ENCODE measurements around the gene METRN. TPM values are rescaled to one million over a fixed set of nuclear protein-coding genes. Genes with fewer than 3 reads are reported as not detected.
A peak's percentile ranks its signal among the peaks of the same experiment; 100 is the strongest.

The METRN gene
- 1 to 10 TPM; 4.8 to 5.1 (median 5.0) TPM for total RNA-seq
- 1 to 10 TPM; 3.7 to 4.5 TPM for polyA plus RNA-seq
- total RNA-seq: 2.7 reads per million, percentile 14 among the genes with 10 or more reads in this experiment

GRCh38 chr16:714558-715476 is at the start of gene METRN:
Gene METRN (plus strand): TSS chr16:715118. CDS start chr16:715290, 172 bp downstream.
- peaks cover 0 to 4% of the 10 kb centered on the region in 2 donors for H3K27me3 ChIP-seq (ENCODE audit: control insufficient read depth in 2 of 2, insufficient read depth in 2 of 2, low read length in 2 of 2)
- DNase-seq: peak; percentile 67 to 97 (median 82)
- H3K36me3 Mint-ChIP-seq: no peaks in the 10 kb centered on the region
- no peak within 1 kb of the TSS for H3K27ac ChIP-seq (ENCODE audit: low read depth, low read length)
- CTCF ChIA-PET: interaction anchor here (0.7 kb wide), 1 partner anchor 18 kb away, joined by 3 read pairs; no protein-coding TSS in a partner anchor
- intact Hi-C loops (cut with micrococcal nuclease): loop anchor here in 1 of 2 donors (1.0 to 10.0 kb wide), 4 partner anchors 12 to 260 kb away; partner anchors contain the start of genes HAGHL and LMF1
- no peaks in the 10 kb centered on the region for H3K36me3 ChIP-seq (ENCODE audit: control insufficient read depth in 2 of 3, insufficient read depth in 3 of 3, low read length in 3 of 3)
- H3K4me3 Mint-ChIP-seq: peak within 1 kb of the TSS in 9 of 10 donors; percentile 27 to 81 (median 61)
- no peaks in the 10 kb centered on the region for H3K9me3 ChIP-seq (ENCODE audit: control insufficient read depth in 2 of 3, low read length in 3 of 3)
- H3K9me3 Mint-ChIP-seq: no peaks in the 10 kb centered on the region
- ATAC-seq: peak; percentile 95
- peak within 1 kb of the TSS in 1 of 9 donors; percentile 11 for H3K27ac Mint-ChIP-seq
- H3K4me3 ChIP-seq (ENCODE audit: low read length): peak within 1 kb of the TSS; percentile 30
- H3K4me1 ChIP-seq (ENCODE audit: control insufficient read depth in 2 of 2, insufficient read depth in 2 of 2, low read length in 2 of 2): peaks cover 5 to 7% of the 10 kb centered on the region in 2 donors
- peaks cover 0 to 17% (median 12%) of the 10 kb centered on the region in 7 donors for H3K4me1 Mint-ChIP-seq
- H3K27me3 Mint-ChIP-seq: peaks cover 0 to 28% (median 5%) of the 10 kb centered on the region in 5 donors
- POLR2A ChIA-PET: interaction anchor here (0.6 to 1.7 kb wide), 7 partner anchors 19 to 74 kb away, joined by 3 to 7 read pairs (median 4); partner anchors contain the start of genes CHTF18 and WDR24

- Histone ChIP-seq H3K27me3 (ENCODE audit: control insufficient read depth in 2 of 2, insufficient read depth in 2 of 2, low read length in 2 of 2) (no peaks in the 10 kb centered on the region), H3K36me3 (ENCODE audit: control insufficient read depth in 2 of 3, insufficient read depth in 3 of 3, low read length in 3 of 3) (peaks cover 0 to 26% (median 3%) of the 10 kb centered on the region in 3 experiments), H3K27ac (ENCODE audit: low read depth, low read length) (no peak overlapping the region), H3K4me3 (ENCODE audit: low read length) (no peak overlapping the region), H3K4me1 (ENCODE audit: control insufficient read depth in 2 of 2, insufficient read depth in 2 of 2, low read length in 2 of 2) (peaks cover 9 to 13% of the 10 kb centered on the region in 2 donors), H3K9me3 (ENCODE audit: control insufficient read depth in 2 of 3, low read length in 3 of 3) (no peaks in the 10 kb centered on the region)
- H3K9me3 Mint-ChIP-seq: no peaks in the 10 kb centered on the region
- ChIA-PET POLR2A (interaction anchor here (1.1 to 3.5 kb wide), 4 partner anchors 12 to 29 kb away, joined by 3 to 18 read pairs (median 9); no protein-coding TSS in a partner anchor), CTCF (interaction anchor here (1.2 kb wide), 1 partner anchor 18 kb away, joined by 4 read pairs; the partner anchor contains the start of gene JMJD8)
- DNase-seq (no peak), ATAC-seq (no peak)
- intact Hi-C loops (cut with micrococcal nuclease): no loop called here
- peaks cover 0 to 5% (median 3%) of the 10 kb centered on the region in 5 donors for H3K36me3 Mint-ChIP-seq
- no peaks in the 10 kb centered on the region for H3K27me3 Mint-ChIP-seq
- H3K27ac Mint-ChIP-seq: no peak overlapping the region
- peak overlapping the region in 2 of 10 donors; percentile 78 to 81 for H3K4me3 Mint-ChIP-seq
- H3K4me1 Mint-ChIP-seq: peaks cover 0 to 10% (median 7%) of the 10 kb centered on the region in 7 donors
These were observed 48.3 kb upstream of the METRN start for GRCh38 chr16:666572-666971.

- no peaks in the 10 kb centered on the region for H3K27me3 ChIP-seq (ENCODE audit: control insufficient read depth in 2 of 2, insufficient read depth in 2 of 2, low read length in 2 of 2)
- H3K4me1 ChIP-seq (ENCODE audit: control insufficient read depth in 2 of 2, insufficient read depth in 2 of 2, low read length in 2 of 2): peaks cover 9 to 12% of the 10 kb centered on the region in 2 donors
- ATAC-seq: no peak
- H3K36me3 ChIP-seq (ENCODE audit: control insufficient read depth in 2 of 3, insufficient read depth in 3 of 3, low read length in 3 of 3): peaks cover 0 to 33% (median 3%) of the 10 kb centered on the region in 3 experiments
- DNase-seq: no peak
- Mint-ChIP-seq H3K36me3 (peaks cover 0 to 5% (median 3%) of the 10 kb centered on the region in 5 donors), H3K4me3 (peak overlapping the region; percentile 68 to 84 (median 78)), H3K27ac (peak overlapping the region in 7 of 9 donors; percentile 61 to 93 (median 86)), H3K9me3 (no peaks in the 10 kb centered on the region), H3K27me3 (no peaks in the 10 kb centered on the region), H3K4me1 (peaks cover 0 to 10% (median 6%) of the 10 kb centered on the region in 7 donors)
- intact Hi-C loops (cut with micrococcal nuclease): no loop called here
- no peaks in the 10 kb centered on the region for H3K9me3 ChIP-seq (ENCODE audit: control insufficient read depth in 2 of 3, low read length in 3 of 3)
- ChIA-PET CTCF (interaction anchor here (0.6 to 1.3 kb wide), 4 partner anchors 12 to 29 kb away, joined by 3 to 4 read pairs (median 4); partner anchors contain the start of gene JMJD8), POLR2A (interaction anchor here (0.7 to 5.3 kb wide), 10 partner anchors 9 to 98 kb away, joined by 3 to 33 read pairs (median 7); partner anchors contain the start of genes JMJD8, METTL26, STUB1 and WDR24)
- H3K27ac ChIP-seq (ENCODE audit: low read depth, low read length): peak overlapping the region; percentile 75
- peak overlapping the region; percentile 42 for H3K4me3 ChIP-seq (ENCODE audit: low read length)
These were observed 47.7 kb upstream of the METRN start for GRCh38 chr16:667113-667779.

- Mint-ChIP-seq H3K27me3 (no peaks in the 10 kb centered on the region), H3K36me3 (peaks cover 0 to 7% (median 3%) of the 10 kb centered on the region in 5 donors), H3K9me3 (no peaks in the 10 kb centered on the region), H3K27ac (peak within 1 kb of the TSS in 8 of 9 donors; percentile 61 to 93 (median 86)), H3K4me3 (peak within 1 kb of the TSS; percentile 71 to 84 (median 80)), H3K4me1 (peaks cover 0 to 10% (median 6%) of the 10 kb centered on the region in 7 donors)
- no peaks in the 10 kb centered on the region for H3K9me3 ChIP-seq (ENCODE audit: control insufficient read depth in 2 of 3, low read length in 3 of 3)
- H3K36me3 ChIP-seq (ENCODE audit: control insufficient read depth in 2 of 3, insufficient read depth in 3 of 3, low read length in 3 of 3): peaks cover 0 to 40% (median 3%) of the 10 kb centered on the region in 3 experiments
- peak within 1 kb of the TSS; percentile 75 for H3K27ac ChIP-seq (ENCODE audit: low read depth, low read length)
- CTCF ChIA-PET: interaction anchor here (0.6 to 1.3 kb wide), 4 partner anchors 11 to 30 kb away, joined by 3 to 4 read pairs (median 4); partner anchors contain the start of gene JMJD8
- peak; percentile 99 for ATAC-seq
- peak; percentile 73 to 99 (median 87) for DNase-seq
- intact Hi-C loops (cut with micrococcal nuclease): loop anchor here (1.0 to 2.0 kb wide), 7 partner anchors 11 to 32 kb away; partner anchors contain the start of genes JMJD8 (in 2 of the 2), METTL26 (in 2 of the 2), WDR24 (in 1 of the 2) and WDR90 (in 1 of the 2)
- H3K4me1 ChIP-seq (ENCODE audit: control insufficient read depth in 2 of 2, insufficient read depth in 2 of 2, low read length in 2 of 2): peaks cover 9 to 12% of the 10 kb centered on the region in 2 donors
- no peaks in the 10 kb centered on the region for H3K27me3 ChIP-seq (ENCODE audit: control insufficient read depth in 2 of 2, insufficient read depth in 2 of 2, low read length in 2 of 2)
- POLR2A ChIA-PET: interaction anchor here (0.6 to 5.3 kb wide), 12 partner anchors 9 to 144 kb away, joined by 3 to 33 read pairs (median 6); partner anchors contain the start of genes JMJD8, METTL26, STUB1 and WDR24
- H3K4me3 ChIP-seq (ENCODE audit: low read length): peak within 1 kb of the TSS; percentile 42
These were observed 47.0 kb upstream of the METRN start, which contains the start of gene RHOT2 for GRCh38 chr16:667780-668518. Gene RHOT2 (plus strand): TSS chr16:668132. CDS start chr16:668200, 68 bp downstream.

- no peaks in the 10 kb centered on the region for H3K9me3 Mint-ChIP-seq
These were observed 46.3 kb upstream of the METRN start for GRCh38 chr16:668519-669171.

More at GRCh38 chr16:668519-669171, 46.3 kb upstream of the METRN start:
- no peaks in the 10 kb centered on the region for H3K9me3 ChIP-seq (ENCODE audit: control insufficient read depth in 2 of 3, low read length in 3 of 3)
- no peaks in the 10 kb centered on the region for H3K27me3 ChIP-seq (ENCODE audit: control insufficient read depth in 2 of 2, insufficient read depth in 2 of 2, low read length in 2 of 2)
- H3K4me3 ChIP-seq (ENCODE audit: low read length): peak overlapping the region; percentile 42
- H3K4me1 ChIP-seq (ENCODE audit: control insufficient read depth in 2 of 2, insufficient read depth in 2 of 2, low read length in 2 of 2): peaks cover 9 to 12% of the 10 kb centered on the region in 2 donors
- Mint-ChIP-seq H3K4me1 (peaks cover 0 to 10% (median 6%) of the 10 kb centered on the region in 7 donors), H3K36me3 (peaks cover 0 to 8% (median 3%) of the 10 kb centered on the region in 5 donors), H3K27me3 (no peaks in the 10 kb centered on the region), H3K4me3 (peak overlapping the region; percentile 52 to 83 (median 78)), H3K27ac (peak overlapping the region in 5 of 9 donors; percentile 58 to 85 (median 67))
- no peak for ATAC-seq
- POLR2A ChIA-PET: interaction anchor here (0.6 to 5.3 kb wide), 12 partner anchors 8 to 144 kb away, joined by 3 to 33 read pairs (median 6); partner anchors contain the start of genes METTL26, STUB1, WDR24 and WDR90
- DNase-seq: no peak
- H3K27ac ChIP-seq (ENCODE audit: low read depth, low read length): peak overlapping the region; percentile 75
- H3K36me3 ChIP-seq (ENCODE audit: control insufficient read depth in 2 of 3, insufficient read depth in 3 of 3, low read length in 3 of 3): peaks cover 0 to 47% (median 3%) of the 10 kb centered on the region in 3 experiments
- intact Hi-C loops (cut with micrococcal nuclease): loop anchor here (1.0 to 2.0 kb wide), 7 partner anchors 11 to 32 kb away; partner anchors contain the start of genes JMJD8 (in 2 of the 2), METTL26 (in 2 of the 2), WDR24 (in 1 of the 2) and WDR90 (in 1 of the 2)
- CTCF ChIA-PET: interaction anchor here (1.1 to 1.3 kb wide), 2 partner anchors 11 to 31 kb away, joined by 3 to 4 read pairs; no protein-coding TSS in a partner anchor

All from naive thymus-derived CD4-positive, alpha-beta T cell (primary cell).